Tibial artery (tissue), 4 donors: ENCODE results near the gene RNASE12.
"Not testable (repeated sequence)": the region's sequence is repeated elsewhere in the genome, so short reads cannot be mapped to it uniquely, and the experiment has no call there.

Source experiments
- DNase-seq, 2 donors: peaks; one replicate each; pipeline ENCODE4 v3.0.0-alpha.2; 2019
- H3K27ac ChIP-seq, 2 donors: fragments of 200-600 bp; sonication (generic) in 1 of 2; 1 replicate in 1 of 2; 2 replicates in 1 of 2; pipeline ENCODE4 v1.5.1; 2018 to 2019; ENCODE audit warnings: mild to moderate bottlenecking in 1 of 2
- H3K27me3 ChIP-seq, 2 donors: fragments of 200-600 bp; sonication (generic) in 1 of 2; one replicate each; pipeline versions ENCODE4 v1.5.1 to v1.6.0; 2016 to 2019
- H3K36me3 ChIP-seq, 3 donors: fragments of 200-600 bp; sonication (generic) in 2 of 3; one replicate each; pipeline ENCODE4 v1.5.1; 2016 to 2019; ENCODE audit warnings: mild to moderate bottlenecking in 2 of 3
- H3K4me1 ChIP-seq, 4 donors: fragments of 200-600 bp; sonication (generic) in 2 of 4; 1 replicate in 3 of 4; 2 replicates in 1 of 4; pipeline ENCODE4 v1.5.1; 2016 to 2019
- H3K4me3 ChIP-seq, 2 donors: fragments of 200-600 bp; sonication (generic) in 1 of 2; 1 replicate in 1 of 2; 2 replicates in 1 of 2; pipeline ENCODE4 v1.5.1; 2018 to 2019; ENCODE audit warnings: mild to moderate bottlenecking in 2 of 2
- H3K9me3 ChIP-seq, 3 donors: fragments of 200-600 bp; sonication (generic) in 1 of 3; one replicate each; pipeline ENCODE4 v1.5.1; 2016 to 2019
- intact Hi-C: fragments of 100-400 bp; cut with DNase I; formaldehyde crosslinking; loops from one replicate; pipeline ENCODE4 v1.15.0; 2023; ENCODE audit warnings: low total_unique reads
- TF ChIP-seq, protein P1 (sequence below), 2 experiments: fragments of 200-600 bp in 1 of 2; fragments of 450-650 bp in 1 of 2; IDR thresholded peaks; one replicate each; pipeline ENCODE4 v1.5.1; 2017 to 2019; ENCODE audit warnings: antibody characterized with exemption in 2 of 2, mild to moderate bottlenecking in 1 of 2, moderate library complexity in 1 of 2

Gene RNASE12

DNA sequence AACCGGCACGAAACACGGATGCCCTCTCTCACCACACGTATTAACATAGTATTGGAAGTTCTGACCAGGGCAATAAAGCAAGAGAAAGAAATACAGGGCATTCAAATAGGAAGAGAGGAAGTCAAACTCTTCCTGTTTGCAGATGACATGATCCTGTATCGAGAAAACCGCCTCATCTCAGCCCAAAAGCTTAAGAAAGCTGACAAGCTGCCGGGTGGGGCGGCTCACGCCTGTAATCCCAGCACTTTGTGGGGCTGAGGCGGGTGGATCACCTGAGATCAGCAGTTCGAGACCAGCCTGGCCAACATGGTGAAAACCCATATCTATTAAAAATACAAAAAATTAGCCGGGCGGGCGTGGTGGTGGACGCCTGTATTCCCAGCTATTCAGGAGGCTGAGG is 32.6 kb upstream of the RNASE12 start:
- peaks cover 0 to 48% (median 25%) of the 10 kb centered on the region in 4 donors for H3K4me1 ChIP-seq

DNA sequence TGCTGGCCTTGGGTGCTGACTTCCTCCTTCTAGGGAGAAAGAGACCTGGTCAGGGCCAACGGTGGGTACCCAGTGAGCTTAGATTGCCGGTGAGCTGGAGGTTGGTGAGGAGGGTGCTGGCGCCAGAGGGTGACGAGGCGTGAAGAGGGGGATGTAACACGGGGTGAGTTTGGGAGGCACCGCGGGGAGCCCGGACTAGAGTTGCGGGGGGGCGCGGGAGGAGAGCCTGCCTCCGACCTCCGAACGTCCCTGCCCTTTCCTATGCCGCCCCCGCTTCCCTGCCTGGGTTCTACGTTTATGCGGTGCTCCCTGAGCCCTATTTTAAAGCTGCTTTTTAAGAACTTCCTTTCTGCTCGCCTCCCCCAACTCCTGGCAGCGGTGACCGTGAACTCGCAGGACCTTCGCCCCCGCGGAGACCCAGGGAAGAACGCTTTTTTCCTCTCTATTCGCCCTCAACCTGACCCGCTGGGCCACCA is 31.7 kb upstream of the RNASE12 start:
- Histone ChIP-seq H3K9me3 (no peaks in the 10 kb centered on the region), H3K36me3 (no peaks in the 10 kb centered on the region), H3K4me3 (no peak overlapping the region), H3K27ac (no peak overlapping the region), H3K4me1 (peaks cover 0 to 48% (median 25%) of the 10 kb centered on the region in 4 donors), H3K27me3 (peaks cover 0 to 5% of the 10 kb centered on the region in 2 donors)
- TF ChIP-seq, protein P1, sequence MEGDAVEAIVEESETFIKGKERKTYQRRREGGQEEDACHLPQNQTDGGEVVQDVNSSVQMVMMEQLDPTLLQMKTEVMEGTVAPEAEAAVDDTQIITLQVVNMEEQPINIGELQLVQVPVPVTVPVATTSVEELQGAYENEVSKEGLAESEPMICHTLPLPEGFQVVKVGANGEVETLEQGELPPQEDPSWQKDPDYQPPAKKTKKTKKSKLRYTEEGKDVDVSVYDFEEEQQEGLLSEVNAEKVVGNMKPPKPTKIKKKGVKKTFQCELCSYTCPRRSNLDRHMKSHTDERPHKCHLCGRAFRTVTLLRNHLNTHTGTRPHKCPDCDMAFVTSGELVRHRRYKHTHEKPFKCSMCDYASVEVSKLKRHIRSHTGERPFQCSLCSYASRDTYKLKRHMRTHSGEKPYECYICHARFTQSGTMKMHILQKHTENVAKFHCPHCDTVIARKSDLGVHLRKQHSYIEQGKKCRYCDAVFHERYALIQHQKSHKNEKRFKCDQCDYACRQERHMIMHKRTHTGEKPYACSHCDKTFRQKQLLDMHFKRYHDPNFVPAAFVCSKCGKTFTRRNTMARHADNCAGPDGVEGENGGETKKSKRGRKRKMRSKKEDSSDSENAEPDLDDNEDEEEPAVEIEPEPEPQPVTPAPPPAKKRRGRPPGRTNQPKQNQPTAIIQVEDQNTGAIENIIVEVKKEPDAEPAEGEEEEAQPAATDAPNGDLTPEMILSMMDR (IDR thresholded peaks at IDR 0.05): no peak
- DNase-seq: no peak
- intact Hi-C loops: no loop called here

More for the DNA sequence above, 32.6 kb upstream of the RNASE12 start:
- Histone ChIP-seq H3K27ac (no peak overlapping the region), H3K9me3 (no peaks in the 10 kb centered on the region), H3K36me3 (no peaks in the 10 kb centered on the region), H3K4me3 (no peak overlapping the region), H3K27me3 (peaks cover 0 to 5% of the 10 kb centered on the region in 2 donors)
- TF ChIP-seq, protein P1 (IDR thresholded peaks at IDR 0.05): no peak
- no peak for DNase-seq
- intact Hi-C loops: no loop called here

DNA sequence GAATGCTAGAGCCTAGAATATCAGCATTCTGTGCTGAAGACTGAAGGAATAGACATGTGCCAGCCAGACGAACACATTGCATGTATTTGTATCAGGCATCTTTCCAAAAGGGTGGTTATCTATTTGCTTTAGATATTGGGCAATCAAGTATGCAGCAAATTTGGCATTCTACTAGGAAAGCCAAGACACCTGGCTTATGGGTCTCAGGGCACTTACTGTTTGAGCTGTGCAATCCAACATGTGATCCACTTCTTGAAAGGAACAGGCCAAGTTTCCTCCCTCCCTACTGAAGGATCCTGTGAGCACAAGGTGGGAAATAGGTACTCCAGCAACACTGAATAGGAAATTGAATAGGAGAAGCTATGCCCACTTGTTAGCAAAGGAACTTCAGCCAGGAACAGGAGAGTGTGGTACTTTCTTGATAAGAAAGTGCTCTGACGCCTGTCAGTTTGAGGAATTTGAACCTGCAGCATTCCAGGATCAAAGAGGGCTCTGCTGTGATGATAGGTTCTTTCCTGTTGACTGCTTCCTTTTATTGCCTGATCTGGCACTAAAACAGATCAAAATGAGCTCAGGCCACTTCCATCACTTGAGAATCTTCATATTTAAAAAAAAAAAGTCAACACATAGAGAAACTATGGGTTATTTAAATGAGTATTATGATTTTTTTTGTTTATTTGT is 29.8 kb upstream of the RNASE12 start:
- no peaks in the 10 kb centered on the region for H3K36me3 ChIP-seq
- intact Hi-C loops: no loop called here
- TF ChIP-seq, protein P1 (IDR thresholded peaks at IDR 0.05): no peak
- H3K9me3 ChIP-seq: no peaks in the 10 kb centered on the region
- H3K27ac ChIP-seq: no peak overlapping the region
- no peak overlapping the region for H3K4me3 ChIP-seq
- H3K27me3 ChIP-seq: peaks cover 0 to 5% of the 10 kb centered on the region in 2 donors
- DNase-seq: no peak
- peaks cover 0 to 32% (median 13%) of the 10 kb centered on the region in 4 donors for H3K4me1 ChIP-seq

DNA sequence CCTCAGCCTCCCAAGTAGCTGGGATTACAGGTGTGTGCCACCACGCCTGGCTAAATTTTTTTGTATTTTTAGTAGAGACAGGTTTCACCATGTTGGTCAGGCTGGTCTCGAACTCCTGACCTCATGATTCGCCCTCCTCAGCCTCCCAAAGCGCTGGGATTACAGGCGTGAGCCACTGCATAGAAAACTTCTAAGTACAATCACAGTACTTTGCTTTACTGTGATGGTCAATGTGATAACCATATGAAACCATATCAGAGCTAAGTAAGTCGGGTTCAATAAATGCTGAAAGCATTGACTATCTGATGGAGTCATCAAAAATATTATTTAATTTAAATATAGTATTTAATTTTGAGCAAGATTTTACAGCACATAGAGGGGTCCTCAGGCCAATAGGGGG is 28.5 kb upstream of the RNASE12 start:
- H3K27ac ChIP-seq, intact Hi-C loops, DNase-seq, H3K4me3 ChIP-seq, H3K27me3 ChIP-seq, H3K36me3 ChIP-seq, H3K9me3 ChIP-seq: not testable (repeated sequence)
- H3K4me1 ChIP-seq: peaks cover 0 to 25% (median 8%) of the 10 kb centered on the region in 4 donors

DNA sequence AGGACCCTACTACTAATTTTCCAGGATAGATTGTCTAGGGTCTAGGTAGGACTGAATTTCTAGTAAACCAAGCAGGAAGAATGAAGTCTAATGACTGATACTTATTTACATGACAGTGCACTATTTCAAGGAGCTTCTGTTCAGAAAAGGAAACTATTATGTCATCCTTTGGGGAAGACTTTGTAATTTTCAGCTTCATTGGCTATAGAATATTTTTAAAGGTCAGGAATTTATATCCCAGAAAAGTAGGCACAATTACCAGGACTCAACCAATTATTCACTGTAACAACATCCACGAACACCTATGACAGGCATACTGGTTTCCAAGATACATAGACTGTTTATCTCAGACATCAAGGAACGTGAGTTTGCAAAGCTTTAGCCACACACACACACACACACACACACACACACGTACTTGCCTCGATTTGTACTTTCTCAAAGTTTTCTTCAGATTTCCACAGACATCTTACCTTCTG is 27.1 kb upstream of the RNASE12 start:
- Histone ChIP-seq H3K27ac (no peak overlapping the region), H3K27me3 (peaks cover 0 to 5% of the 10 kb centered on the region in 2 donors), H3K4me3 (no peak overlapping the region), H3K9me3 (no peaks in the 10 kb centered on the region), H3K4me1 (peaks cover 0 to 20% (median 4%) of the 10 kb centered on the region in 4 donors), H3K36me3 (no peaks in the 10 kb centered on the region)
- DNase-seq: no peak
- intact Hi-C loops: no loop called here
- TF ChIP-seq, protein P1 (IDR thresholded peaks at IDR 0.05): no peak

DNA sequence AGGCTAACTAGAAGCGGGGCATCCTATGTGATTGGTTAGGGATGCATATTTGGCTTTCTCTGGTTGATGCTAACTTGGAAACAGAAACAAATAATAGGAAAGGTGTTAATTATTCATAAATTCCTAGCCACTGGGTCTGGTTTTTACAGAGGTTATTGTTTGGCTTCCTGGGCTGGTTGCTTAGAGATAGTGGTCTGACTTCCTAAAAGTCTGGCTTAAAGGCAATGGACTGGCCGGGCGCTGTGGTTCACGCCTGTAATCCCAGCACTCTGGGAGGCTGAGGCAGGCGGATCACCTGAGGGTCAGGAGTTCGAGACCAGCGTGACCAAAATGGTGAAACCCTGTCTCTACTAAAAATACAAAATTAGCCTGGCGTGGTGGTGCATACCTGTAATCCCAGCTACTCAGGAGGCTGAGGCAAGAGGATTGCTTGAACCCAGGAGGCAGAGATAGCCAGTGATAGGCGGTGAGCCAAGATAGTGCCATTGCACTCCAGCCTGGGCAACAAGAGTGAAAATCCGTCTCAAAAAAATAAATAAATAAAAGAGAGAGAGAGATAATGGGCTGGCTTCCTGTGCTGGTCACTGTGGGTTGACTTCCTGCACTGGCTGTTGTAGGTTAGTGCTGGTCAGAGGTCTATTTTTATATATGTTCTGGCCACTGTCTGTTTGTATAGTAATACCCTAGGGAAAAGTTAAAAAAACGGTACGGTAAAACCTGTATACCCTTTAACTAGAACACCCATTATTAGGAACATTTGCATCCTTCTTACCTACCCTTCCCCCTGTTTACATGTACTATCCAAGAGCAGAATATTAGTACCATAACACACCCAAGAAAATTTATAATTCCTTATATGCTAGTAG is 26.2 kb upstream of the RNASE12 start:
- no peak for DNase-seq
- TF ChIP-seq, protein P1 (IDR thresholded peaks at IDR 0.05): no peak
- Histone ChIP-seq H3K36me3 (no peaks in the 10 kb centered on the region), H3K4me1 (peaks cover 0 to 11% (median 0%) of the 10 kb centered on the region in 4 donors), H3K27ac (no peak overlapping the region), H3K4me3 (no peak overlapping the region), H3K27me3 (no peaks in the 10 kb centered on the region), H3K9me3 (no peaks in the 10 kb centered on the region)
- intact Hi-C loops: no loop called here
